NOMO-1 (cell line): Measurements from ENCODE around the gene KLHL29.

ENCODE experiments used
- DNase-seq, 2 experiments: peaks; one replicate each; lab custom pipeline; 2025; ENCODE audit not compliant: unreplicated experiment in 2 of 2; lab: John Stamatoyannopoulos, UW

KLHL29 gene

GRCh38 chr2:23506531-23507266, 121.7 kb downstream of the KLHL29 start:
- peak; percentile 60 to 68 for DNase-seq

- DNase-seq = no peak
These were observed 122.5 kb downstream of the KLHL29 start for GRCh38 chr2:23507267-23508065.

- DNase-seq = no peak
These were observed 123.0 kb downstream of the KLHL29 start for GRCh38 chr2:23508066-23508390.

GRCh38 chr2:23509103-23509502, 124.1 kb downstream of the KLHL29 start:
- no peak for DNase-seq

GRCh38 chr2:23509596-23510292, 124.8 kb downstream of the KLHL29 start:
- DNase-seq = no peak

- no peak for DNase-seq
These were observed 125.5 kb downstream of the KLHL29 start for GRCh38 chr2:23510471-23510870.

GRCh38 chr2:23512778-23513177, 127.8 kb downstream of the KLHL29 start:
- DNase-seq = no peak

- no peak for DNase-seq
These were observed 128.4 kb downstream of the KLHL29 start for GRCh38 chr2:23513245-23513871.

- DNase-seq = no peak
These were observed 129.2 kb downstream of the KLHL29 start for GRCh38 chr2:23513872-23514793.

GRCh38 chr2:23516520-23517256, 131.7 kb downstream of the KLHL29 start:
- no peak for DNase-seq

GRCh38 chr2:23518481-23519333, 133.7 kb downstream of the KLHL29 start:
- DNase-seq = no peak

- DNase-seq = no peak
These were observed 134.3 kb downstream of the KLHL29 start for GRCh38 chr2:23519334-23519651.

- no peak for DNase-seq
These were observed 135.3 kb downstream of the KLHL29 start for GRCh38 chr2:23520256-23520655.

GRCh38 chr2:23521060-23521459, 136.1 kb downstream of the KLHL29 start:
- no peak for DNase-seq

- DNase-seq = no peak
These were observed 137.9 kb downstream of the KLHL29 start for GRCh38 chr2:23522726-23523372.

- DNase-seq = no peak
These were observed 138.6 kb downstream of the KLHL29 start for GRCh38 chr2:23523373-23524260.

- DNase-seq = no peak
These were observed 139.3 kb downstream of the KLHL29 start for GRCh38 chr2:23524261-23524706.
